K562 (cell line): Measurements from ENCODE around the gene JUNB. TPM values are rescaled to one million over a fixed set of nuclear protein-coding genes. Genes with fewer than 3 reads are reported as not detected.

Source experiments
- ATF1 ChIP-seq, 2 experiments: fragments of 450-650 bp in 1 of 2; IDR thresholded peaks; 2 replicates each; pipeline ENCODE4 v1.6.1; 2016; ENCODE audit warnings: missing compliant biosample characterization in 1 of 2, missing genetic modification characterization in 1 of 2
- EP400 ChIP-seq: fragments of 450-650 bp; IDR thresholded peaks from 2 replicates; pipeline ENCODE4 v1.6.1; 2017; ENCODE audit warnings: antibody characterized with exemption, mild to moderate bottlenecking, moderate library complexity
- GATAD2A ChIP-seq: fragments of 450-650 bp; IDR thresholded peaks from 2 replicates; pipeline ENCODE4 v1.6.1; 2017
- NEUROD1 ChIP-seq: fragments of 150-350 bp; IDR thresholded peaks from 2 replicates; pipeline ENCODE4 v1.6.1; 2014; ENCODE audit warnings: borderline replicate concordance, low read length, low read depth; ENCODE audit not compliant: partially characterized antibody
- SMARCA4 ChIP-seq: fragments of 450-650 bp; IDR thresholded peaks from 2 replicates; pipeline ENCODE4 v1.6.1; 2016
- ZBED1 ChIP-seq: IDR thresholded peaks from 2 replicates; pipeline ENCODE4 v1.6.1; 2014
- ZNF583 ChIP-seq: fragments of 250-450 bp; sonication (Bioruptor Pico); IDR thresholded peaks from 2 replicates; pipeline ENCODE4 v1.4.0; 2020
- polyA plus RNA-seq, 8 experiments: library from polyadenylated mRNA; depleted of rRNA in 4 of 8; stranded (reverse) in 5 of 8; unstranded in 3 of 8; fragments of >200 nt; fragmentation: Nextera tagmentation in 2 of 8; fragmentation: Illumina TruSeq in 1 of 8; extraction: Ambion mirVana in 2 of 8; extraction: Trizol in 1 of 8; gene quantifications; 2 replicates each; pipeline versions ENCODE4 v1.2.1 to v1.2.3, GENCODE V29; 2011 to 2014; ENCODE audit warnings: inconsistent platforms in 1 of 8, missing spikeins in 1 of 8
- total RNA-seq, 7 experiments: library from RNA; depleted of rRNA in 6 of 7; stranded (reverse); fragments of >200 nt in 6 of 7; fragmentation: Illumina TruSeq in 2 of 7; extraction: Trizol in 2 of 7; gene quantifications; 2 replicates each; pipeline versions ENCODE4 v1.2.1 to v1.2.3, GENCODE V29; 2011 to 2021; ENCODE audit warnings: low replicate concordance in 1 of 7
- TF ChIP-seq, protein P1 (sequence below): fragments of 250-450 bp; sonication (Bioruptor Pico); IDR thresholded peaks from 2 replicates; pipeline ENCODE4 v1.4.0; 2020
- TF ChIP-seq, protein P2 (sequence below): sonication (generic); formaldehyde crosslinking; IDR thresholded peaks from 2 replicates; pipeline ENCODE4 v1.8.1; 2023; ENCODE audit warnings: mild to moderate bottlenecking, missing genetic modification reagents, moderate library complexity
- TF ChIP-seq, protein P3 (sequence below), 2 experiments: fragments of 200-800 bp in 1 of 2; sonication (Bioruptor generic) in 1 of 2; sonication (generic) in 1 of 2; formaldehyde crosslinking in 1 of 2; IDR thresholded peaks in 1 of 2; conservative IDR thresholded peaks in 1 of 2; 2 replicates each; pipeline versions ENCODE4 v1.5.0 to v1.6.1; 2016 to 2020; ENCODE audit warnings: missing compliant biosample characterization in 1 of 2, missing genetic modification characterization in 1 of 2, missing genetic modification reagents in 1 of 2
- TF ChIP-seq, protein P4 (sequence below), 2 experiments: fragments of 450-650 bp; conservative IDR thresholded peaks; 2 replicates each; pipeline ENCODE4 v1.6.1; 2017; ENCODE audit warnings: mild to moderate bottlenecking in 2 of 2, moderate library complexity in 2 of 2

JUNB gene
- total and polyA plus RNA-seq, 9 of the 15 experiments (the other 6 are each of a cell fraction or from before 2014, with no cell fraction given) = 0.23 to 88.1 (median 13.1) TPM

DNA sequence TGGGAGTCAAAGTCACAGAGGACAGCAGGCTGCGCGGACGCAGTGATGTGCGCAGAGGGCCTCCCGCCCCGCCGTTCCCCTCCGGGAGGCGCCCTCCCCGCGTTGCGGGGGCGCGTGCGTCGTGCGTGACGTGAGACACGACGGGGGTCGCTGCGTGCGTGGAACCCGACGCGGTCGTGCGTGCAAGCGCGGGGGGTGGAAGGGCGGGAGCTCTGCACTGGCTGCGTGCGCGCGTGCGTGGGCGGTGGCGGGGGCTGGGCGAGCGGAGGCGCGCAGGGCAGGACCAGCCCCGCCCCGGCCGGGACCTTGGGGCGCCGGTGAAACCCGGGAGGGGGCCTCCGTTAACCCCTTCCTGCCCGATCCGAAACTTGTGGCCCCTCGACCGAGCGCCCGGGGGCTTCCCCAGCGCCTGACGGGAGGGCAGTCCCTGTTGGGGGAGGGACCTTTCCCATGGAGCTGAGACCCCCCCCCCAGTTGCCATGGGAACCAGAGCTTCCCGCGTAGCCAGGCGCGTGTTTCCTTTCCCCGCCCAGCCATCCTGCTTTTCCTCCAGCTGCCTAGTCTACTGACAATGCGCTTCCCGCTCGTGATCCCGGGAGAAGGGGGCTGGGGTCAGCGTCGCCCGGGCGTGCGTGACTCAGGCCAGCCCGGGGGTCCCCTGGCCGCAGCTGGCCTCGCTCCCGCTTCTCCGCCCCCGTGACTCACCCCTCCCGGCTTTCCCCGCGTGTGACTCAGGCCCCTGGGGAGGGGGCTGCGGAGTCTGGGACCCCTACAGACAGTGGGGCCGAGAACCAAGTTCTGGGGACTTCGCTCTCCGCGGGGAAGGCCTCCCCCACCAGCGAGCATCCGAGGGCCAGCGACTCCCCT lies 8.6 kb upstream of the JUNB start (continued):
- TF ChIP-seq ATF1 (CRISPR knock-in tag; IDR thresholded peaks at IDR 0.05) = no peak
- peak; percentile 96 for TF ChIP-seq ATF1 (tag; IDR thresholded peaks at IDR 0.05)
- 0 out of 2 replicates have a peak, but pooled peaks have one; percentile 65 for TF ChIP-seq ZNF583 (CRISPR knock-in tag)
- TF ChIP-seq GATAD2A = peak; percentile 100
- TF ChIP-seq, protein P1, sequence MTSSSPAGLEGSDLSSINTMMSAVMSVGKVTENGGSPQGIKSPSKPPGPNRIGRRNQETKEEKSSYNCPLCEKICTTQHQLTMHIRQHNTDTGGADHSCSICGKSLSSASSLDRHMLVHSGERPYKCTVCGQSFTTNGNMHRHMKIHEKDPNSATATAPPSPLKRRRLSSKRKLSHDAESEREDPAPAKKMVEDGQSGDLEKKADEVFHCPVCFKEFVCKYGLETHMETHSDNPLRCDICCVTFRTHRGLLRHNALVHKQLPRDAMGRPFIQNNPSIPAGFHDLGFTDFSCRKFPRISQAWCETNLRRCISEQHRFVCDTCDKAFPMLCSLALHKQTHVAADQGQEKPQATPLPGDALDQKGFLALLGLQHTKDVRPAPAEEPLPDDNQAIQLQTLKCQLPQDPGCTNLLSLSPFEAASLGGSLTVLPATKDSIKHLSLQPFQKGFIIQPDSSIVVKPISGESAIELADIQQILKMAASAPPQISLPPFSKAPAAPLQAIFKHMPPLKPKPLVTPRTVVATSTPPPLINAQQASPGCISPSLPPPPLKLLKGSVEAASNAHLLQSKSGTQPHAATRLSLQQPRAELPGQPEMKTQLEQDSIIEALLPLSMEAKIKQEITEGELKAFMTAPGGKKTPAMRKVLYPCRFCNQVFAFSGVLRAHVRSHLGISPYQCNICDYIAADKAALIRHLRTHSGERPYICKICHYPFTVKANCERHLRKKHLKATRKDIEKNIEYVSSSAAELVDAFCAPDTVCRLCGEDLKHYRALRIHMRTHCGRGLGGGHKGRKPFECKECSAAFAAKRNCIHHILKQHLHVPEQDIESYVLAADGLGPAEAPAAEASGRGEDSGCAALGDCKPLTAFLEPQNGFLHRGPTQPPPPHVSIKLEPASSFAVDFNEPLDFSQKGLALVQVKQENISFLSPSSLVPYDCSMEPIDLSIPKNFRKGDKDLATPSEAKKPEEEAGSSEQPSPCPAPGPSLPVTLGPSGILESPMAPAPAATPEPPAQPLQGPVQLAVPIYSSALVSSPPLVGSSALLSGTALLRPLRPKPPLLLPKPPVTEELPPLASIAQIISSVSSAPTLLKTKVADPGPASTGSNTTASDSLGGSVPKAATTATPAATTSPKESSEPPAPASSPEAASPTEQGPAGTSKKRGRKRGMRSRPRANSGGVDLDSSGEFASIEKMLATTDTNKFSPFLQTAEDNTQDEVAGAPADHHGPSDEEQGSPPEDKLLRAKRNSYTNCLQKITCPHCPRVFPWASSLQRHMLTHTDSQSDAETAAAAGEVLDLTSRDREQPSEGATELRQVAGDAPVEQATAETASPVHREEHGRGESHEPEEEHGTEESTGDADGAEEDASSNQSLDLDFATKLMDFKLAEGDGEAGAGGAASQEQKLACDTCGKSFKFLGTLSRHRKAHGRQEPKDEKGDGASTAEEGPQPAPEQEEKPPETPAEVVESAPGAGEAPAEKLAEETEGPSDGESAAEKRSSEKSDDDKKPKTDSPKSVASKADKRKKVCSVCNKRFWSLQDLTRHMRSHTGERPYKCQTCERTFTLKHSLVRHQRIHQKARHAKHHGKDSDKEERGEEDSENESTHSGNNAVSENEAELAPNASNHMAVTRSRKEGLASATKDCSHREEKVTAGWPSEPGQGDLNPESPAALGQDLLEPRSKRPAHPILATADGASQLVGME (CRISPR knock-in tag) = no peak; the same call in 1 of the 2 replicates
- TF ChIP-seq, protein P2, sequence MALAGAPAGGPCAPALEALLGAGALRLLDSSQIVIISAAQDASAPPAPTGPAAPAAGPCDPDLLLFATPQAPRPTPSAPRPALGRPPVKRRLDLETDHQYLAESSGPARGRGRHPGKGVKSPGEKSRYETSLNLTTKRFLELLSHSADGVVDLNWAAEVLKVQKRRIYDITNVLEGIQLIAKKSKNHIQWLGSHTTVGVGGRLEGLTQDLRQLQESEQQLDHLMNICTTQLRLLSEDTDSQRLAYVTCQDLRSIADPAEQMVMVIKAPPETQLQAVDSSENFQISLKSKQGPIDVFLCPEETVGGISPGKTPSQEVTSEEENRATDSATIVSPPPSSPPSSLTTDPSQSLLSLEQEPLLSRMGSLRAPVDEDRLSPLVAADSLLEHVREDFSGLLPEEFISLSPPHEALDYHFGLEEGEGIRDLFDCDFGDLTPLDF (CRISPR knock-in tag) = peak; percentile 74; the same call in 1 of the 2 replicates
- TF ChIP-seq EP400 = peak; percentile 66
- peak; percentile 11; the same call in 1 of the 2 replicates for TF ChIP-seq SMARCA4
- TF ChIP-seq ZBED1 = no peak
- TF ChIP-seq, protein P3, sequence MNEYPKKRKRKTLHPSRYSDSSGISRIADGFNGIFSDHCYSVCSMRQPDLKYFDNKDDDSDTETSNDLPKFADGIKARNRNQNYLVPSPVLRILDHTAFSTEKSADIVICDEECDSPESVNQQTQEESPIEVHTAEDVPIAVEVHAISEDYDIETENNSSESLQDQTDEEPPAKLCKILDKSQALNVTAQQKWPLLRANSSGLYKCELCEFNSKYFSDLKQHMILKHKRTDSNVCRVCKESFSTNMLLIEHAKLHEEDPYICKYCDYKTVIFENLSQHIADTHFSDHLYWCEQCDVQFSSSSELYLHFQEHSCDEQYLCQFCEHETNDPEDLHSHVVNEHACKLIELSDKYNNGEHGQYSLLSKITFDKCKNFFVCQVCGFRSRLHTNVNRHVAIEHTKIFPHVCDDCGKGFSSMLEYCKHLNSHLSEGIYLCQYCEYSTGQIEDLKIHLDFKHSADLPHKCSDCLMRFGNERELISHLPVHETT (CRISPR knock-in tag; conservative IDR thresholded peaks at IDR 0.05 in 1 of 2, IDR thresholded peaks at IDR 0.05 in 1 of 2) = peak in 1 of 2 experiments; percentile 85; a peak in 2 of 4 replicates
- no peak for TF ChIP-seq NEUROD1
- TF ChIP-seq, protein P4, sequence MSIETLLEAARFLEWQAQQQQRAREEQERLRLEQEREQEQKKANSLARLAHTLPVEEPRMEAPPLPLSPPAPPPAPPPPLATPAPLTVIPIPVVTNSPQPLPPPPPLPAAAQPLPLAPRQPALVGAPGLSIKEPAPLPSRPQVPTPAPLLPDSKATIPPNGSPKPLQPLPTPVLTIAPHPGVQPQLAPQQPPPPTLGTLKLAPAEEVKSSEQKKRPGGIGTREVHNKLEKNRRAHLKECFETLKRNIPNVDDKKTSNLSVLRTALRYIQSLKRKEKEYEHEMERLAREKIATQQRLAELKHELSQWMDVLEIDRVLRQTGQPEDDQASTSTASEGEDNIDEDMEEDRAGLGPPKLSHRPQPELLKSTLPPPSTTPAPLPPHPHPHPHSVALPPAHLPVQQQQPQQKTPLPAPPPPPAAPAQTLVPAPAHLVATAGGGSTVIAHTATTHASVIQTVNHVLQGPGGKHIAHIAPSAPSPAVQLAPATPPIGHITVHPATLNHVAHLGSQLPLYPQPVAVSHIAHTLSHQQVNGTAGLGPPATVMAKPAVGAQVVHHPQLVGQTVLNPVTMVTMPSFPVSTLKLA (conservative IDR thresholded peaks at IDR 0.05) = peak; percentile 83 to 93
